Stimulated activated CD4-positive, alpha-beta T cell treated with anti-CD3 and anti-CD28 coated beads, Interleukin-2, amount 100 ng/mL, for 4 hours (primary cell): ENCODE data around the gene CAPSL.
"Not testable (repeated sequence)": the region's sequence is repeated elsewhere in the genome, so short reads cannot be mapped to it uniquely, and the experiment has no call there.

Experiments used
- DNase-seq: peaks from one replicate; pipeline ENCODE4 v3.0.0-alpha.2; 2020; ENCODE audit warnings: low read depth

The CAPSL gene

GRCh38 chr5:35876454-35876853 is 62.0 kb downstream of the CAPSL start:
- DNase-seq = no peak

- DNase-seq = no peak
Measured at GRCh38 chr5:35870605-35871004, 67.8 kb downstream of the CAPSL start.

DNA sequence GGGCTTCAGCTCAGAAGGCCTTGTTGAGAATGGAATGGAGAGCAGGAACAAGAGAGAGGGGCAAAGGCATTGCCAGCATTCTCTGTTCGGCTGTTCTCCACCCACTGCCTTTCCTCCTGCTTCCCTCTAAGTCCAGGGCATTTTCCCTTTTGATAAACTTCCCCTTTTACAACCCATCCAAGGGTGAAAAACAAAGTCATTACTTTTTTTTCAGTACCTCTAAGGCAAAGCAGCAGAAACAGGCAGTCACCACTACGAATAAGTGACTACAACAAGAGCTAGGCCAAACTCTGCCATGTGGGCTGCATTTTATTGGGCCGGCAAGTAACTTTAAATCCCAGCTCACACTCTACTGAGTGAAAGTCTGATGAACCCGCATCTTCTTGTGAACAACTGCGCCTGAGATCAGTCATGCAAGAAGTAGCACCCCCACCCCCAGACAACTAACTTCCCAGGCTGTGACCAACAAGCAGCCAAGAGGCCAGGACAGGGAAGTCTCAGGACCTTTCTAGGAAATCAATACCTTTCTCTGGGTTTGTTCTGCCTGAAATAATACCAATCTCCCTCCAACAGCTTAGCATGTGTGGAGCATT is 68.6 kb downstream of the CAPSL start:
- DNase-seq = no peak

- DNase-seq = no peak
Measured at GRCh38 chr5:35867998-35868397, 70.4 kb downstream of the CAPSL start.

DNA sequence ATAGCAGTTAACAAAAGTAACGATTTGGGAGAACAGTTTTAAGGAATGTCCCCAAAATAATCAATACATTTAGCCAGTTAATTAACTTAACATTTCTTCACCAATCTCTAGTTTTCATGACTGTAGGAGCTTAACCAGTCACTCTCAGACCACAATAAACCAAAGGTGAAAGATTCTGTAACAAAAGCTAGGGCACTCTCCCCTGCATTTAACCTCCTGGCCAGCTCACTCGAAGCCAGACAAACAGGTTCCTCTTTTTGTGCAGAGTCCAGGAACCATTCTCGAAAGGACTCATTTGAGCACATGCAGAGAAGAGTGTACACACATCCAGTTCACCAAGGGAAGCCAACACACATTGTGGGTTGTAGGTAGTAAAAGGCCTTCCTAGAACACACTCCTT is 75.3 kb downstream of the CAPSL start:
- DNase-seq = no peak

DNA sequence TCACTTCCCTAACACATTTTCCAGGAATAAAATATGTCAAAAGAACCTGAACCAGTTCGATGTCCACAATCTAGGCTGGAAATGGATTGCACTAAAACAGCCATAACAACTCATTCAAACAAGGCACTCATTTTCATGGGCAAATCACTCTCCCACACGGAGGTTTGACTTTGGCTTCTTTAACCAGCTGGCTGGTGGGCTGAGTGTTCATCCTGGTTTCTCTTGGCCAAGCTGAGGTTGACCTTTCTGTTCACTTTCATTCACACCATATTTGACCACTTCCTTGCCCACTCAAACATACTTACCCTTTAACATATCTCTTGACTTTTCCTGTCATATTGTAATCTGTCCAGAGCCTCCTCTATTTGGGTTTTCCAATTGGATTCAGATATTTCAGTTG is 76.3 kb downstream of the CAPSL start:
- DNase-seq = no peak

DNA sequence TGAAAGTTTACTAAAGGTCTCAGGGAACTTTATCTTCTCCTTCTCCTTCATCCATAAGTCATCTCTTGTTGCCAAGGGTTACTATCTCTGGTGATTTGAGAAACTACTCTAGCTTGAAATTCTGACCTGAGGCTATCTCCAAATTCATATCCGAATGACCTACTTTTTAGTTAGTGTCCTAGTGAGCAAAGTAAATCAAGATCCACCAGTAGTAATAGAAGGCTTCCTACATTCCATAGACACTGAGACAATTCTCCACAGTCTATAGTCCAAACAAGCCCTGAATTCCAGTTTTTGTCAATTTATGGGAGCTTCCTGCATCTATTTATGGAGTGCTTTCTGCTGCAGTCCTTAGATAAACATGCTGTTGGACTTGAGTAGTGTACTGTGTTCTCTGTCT is 76.7 kb downstream of the CAPSL start:
- DNase-seq = no peak

GRCh38 chr5:35860686-35861085 is 77.7 kb downstream of the CAPSL start:
- no peak for DNase-seq

GRCh38 chr5:35859101-35859661 is 79.2 kb downstream of the CAPSL start:
- no peak for DNase-seq

DNA sequence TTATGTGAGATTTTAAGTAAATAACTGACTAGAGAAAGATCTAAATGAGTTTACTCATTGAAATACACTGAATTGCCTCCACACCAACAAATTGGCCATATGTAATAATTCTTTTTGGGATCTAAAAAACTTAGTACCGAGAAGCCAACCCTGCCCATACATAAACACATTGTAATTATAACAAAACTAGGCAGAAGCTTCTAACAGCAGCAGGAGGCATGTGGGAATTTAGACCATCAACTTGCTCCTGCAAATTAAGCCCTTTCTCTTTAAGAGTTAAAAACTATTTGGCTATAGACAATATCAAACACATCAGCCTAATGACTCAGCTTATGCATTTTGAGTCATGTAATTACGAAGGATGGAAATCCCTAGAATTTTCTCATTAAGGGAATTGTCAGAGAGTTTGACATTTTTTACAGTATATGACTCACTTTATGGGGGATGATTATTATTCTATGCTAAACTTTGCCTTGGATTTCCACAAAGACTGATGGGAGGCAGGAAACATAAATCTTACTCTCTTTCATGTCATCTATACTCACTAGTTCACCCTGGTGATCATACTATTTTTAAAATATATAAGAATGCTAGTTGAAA is 80.7 kb downstream of the CAPSL start:
- no peak for DNase-seq

- DNase-seq = no peak
Measured at GRCh38 chr5:35856765-35857351, 81.6 kb downstream of the CAPSL start, which contains the start of gene IL7R. Gene IL7R (plus strand): TSS chr5:35856891. CDS start chr5:35856978, 87 bp downstream.

DNA sequence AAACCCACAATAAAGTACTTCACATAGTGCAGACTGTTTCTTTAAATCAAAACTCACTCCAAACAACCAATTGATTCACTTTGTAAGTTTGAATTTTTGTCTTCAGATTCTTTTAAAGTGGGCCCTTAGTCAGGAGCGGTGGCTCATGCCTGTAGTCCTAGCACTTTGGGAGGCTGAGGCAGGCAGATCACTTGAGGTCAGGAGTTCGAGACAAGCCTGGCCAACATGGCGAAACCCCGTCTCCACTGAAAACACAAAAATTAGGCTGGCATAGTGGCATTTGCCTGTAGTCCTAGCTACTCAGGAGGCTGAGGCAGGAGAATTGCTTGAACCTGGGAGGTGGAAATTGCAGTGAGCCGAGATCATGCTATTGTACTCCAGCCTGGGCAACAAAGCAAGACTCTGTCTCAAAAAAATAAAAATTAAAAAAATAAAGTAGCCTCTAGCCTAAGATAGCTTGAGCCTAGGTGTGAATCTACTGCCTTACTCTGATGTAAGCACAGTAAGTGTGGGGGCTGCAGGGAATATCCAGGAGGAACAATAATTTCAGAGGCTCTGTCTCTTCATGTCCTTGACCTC is 82.1 kb downstream of the CAPSL start:
- DNase-seq = not testable (repeated sequence)

- no peak for DNase-seq
Measured at GRCh38 chr5:35855187-35855586, 83.2 kb downstream of the CAPSL start.
